HG03575 (cell line): ENCODE results near the gene HMGCLL1.

Source experiments
- ATAC-seq: cut with Tn5 transposase; IDR thresholded peaks from one replicate; pipeline ENCODE4 v1.9.1; 2021; ENCODE audit not compliant: unreplicated experiment, insufficient number of reproducible peaks, low FRiP score; ENCODE audit errors: extremely low read depth

The HMGCLL1 gene

DNA sequence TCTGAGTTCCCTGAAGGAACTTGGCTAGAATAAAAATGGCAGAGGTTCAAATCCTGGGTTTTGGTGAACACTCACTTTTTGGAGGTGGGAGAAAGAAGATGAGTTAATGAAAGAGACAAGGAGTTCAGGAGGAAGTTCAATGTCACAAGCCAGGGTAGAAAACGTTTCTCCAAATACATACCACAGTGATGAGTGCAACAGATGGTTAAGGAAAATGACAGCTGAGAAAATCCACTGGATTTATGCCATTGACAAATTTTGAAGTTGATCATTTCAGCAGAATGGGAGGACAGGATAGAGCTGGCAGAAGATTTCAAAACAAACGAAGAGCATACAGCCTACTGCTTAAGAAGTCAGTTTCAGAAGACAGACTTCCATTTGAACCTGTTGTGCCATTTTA is 129.0 kb downstream of the HMGCLL1 start:
- ATAC-seq, result no peak

DNA sequence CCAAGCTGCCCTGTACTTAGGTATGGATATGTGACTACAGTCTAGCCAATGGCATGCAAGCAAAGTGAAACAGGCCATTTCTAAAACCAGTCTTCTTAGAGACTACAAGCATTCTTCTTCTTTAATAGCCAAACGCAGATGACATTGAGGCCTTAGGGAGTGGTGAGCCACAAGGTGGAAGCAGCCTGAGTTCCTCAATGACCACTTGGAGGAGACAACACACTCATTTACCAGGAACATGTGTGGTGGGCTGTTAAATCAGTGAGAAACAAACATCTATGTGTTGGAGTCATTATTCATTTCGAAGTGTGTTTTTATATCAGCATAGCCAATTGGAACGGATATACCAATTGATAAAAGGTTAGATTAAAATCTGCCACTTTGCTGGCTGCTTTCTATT is 129.8 kb downstream of the HMGCLL1 start:
- ATAC-seq, result no peak

- no peak for ATAC-seq
Observed at GRCh38 chr6:55448451-55448850, 130.5 kb downstream of the HMGCLL1 start.

- ATAC-seq, result no peak
Observed at GRCh38 chr6:55447891-55448290, 131.1 kb downstream of the HMGCLL1 start.

- ATAC-seq, result no peak
Observed at GRCh38 chr6:55445648-55446204, 133.3 kb downstream of the HMGCLL1 start.

DNA sequence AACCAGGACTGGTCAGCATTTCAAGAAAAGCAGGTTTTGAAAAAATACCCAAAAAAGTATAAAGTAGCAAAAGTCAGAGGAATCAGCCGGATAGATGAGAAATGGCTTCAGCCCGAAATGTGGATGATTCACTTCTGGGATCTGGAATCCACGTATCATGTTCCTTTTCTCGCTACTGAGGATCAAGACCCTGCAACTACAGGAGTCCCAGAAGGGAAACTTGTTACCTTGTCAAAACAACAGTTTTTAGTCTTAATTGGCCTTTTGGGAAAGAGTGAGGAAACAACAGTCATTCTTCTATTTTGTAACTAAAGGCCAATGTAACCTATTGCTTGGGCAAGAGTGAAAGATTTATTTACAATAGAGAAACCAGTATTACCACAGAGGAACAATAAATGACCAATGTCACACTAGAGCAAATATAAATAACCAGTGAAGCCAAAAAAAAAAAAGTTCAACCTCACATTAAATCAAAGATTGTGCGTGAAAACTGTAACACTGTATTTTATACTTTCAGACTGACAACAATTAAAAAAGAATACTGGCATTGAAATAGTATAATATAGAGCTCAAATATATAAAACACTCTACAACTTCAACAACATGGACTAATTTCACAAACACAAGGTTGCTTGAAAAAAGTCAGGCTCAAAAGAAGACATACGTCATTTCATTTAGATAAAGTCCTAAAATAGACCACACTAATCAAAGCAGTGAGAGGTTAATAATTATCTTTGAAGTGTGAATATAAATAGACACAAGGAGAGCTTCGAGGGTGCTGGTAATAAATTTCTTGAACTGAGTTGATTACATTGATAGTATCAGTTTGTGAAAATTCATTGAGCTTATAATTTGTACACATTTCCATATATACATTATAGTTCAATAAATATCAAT is 135.5 kb downstream of the HMGCLL1 start:
- no peak for ATAC-seq

GRCh38 chr6:55438203-55438602 is 140.8 kb downstream of the HMGCLL1 start:
- no peak for ATAC-seq

DNA sequence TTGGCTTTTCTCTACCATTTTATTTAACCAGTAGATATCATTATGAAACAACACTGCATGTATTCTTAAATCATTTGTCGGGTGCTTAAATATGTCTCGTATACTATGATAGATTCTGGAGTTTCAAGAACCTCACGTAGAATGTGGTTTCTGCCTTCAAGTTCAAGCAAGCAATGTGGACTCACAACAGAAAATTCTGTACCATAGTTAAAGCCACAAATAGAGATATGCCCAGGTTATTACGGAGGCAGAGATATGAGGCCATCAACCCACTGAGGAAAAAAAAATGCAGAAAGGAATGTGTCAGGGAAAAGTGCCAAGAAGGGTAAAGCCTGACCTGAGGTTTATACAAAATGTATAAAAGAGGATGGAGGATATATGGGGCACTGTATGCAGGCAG is 141.9 kb downstream of the HMGCLL1 start:
- no peak for ATAC-seq

GRCh38 chr6:55433446-55434130 is 145.4 kb downstream of the HMGCLL1 start:
- no peak for ATAC-seq

DNA sequence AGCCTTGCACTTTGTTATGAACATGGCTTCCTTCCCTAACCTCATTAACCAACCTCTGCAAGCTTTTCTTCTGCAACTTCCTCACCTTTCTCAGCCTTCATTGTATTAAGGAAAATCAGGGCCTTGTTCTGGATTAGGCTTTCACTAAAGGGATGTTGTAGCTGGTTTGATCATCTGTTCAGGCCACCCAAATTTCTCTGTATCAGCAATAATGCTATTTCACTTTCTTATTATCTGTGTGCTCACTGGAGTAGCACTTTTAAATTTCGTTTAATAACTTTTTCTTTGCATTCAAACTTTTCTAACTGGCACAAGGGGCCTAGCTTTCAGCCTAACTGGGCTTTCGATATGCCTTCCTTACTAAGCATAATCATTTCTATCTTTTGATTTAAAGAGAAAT is 155.1 kb downstream of the HMGCLL1 start:
- no peak for ATAC-seq

- ATAC-seq, result no peak
Observed at GRCh38 chr6:55410674-55411073, 168.3 kb downstream of the HMGCLL1 start.

DNA sequence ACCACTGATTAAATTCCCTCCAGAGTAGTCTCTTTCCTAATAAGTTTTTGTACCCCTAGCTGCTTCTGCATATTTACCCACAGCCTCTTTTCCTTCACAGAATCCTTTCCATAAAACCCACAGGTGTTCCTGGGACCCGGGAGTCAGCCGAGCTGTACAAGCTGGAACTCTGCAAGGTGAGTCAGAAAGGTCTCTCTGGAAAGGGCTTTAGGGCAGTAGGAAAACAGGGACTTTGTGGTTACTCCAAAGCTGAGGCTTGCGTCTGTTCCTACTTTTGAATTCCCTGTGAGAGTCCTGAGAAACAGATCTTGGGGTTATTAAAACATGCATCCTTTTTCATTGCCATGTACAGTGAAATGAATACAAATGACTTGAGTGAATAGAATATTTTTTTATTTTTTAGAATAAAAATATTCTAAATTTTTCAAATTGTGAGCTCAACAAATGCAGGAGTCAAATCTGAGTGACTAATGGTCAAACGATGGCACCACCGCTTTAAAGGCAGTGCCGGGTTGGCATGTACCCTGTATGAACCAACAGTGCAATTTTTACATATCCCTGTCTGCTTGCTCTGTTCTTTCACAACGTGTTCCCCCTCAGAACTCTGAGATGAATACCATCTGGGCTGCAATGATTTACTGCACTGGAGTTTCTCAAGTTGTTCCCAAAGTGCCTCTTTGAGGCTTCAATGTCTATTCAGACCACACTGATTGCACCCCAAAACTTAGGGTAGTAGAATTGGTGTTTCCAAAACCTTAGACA is 173.3 kb downstream of the HMGCLL1 start:
- ATAC-seq, result no peak

- ATAC-seq, result no peak
Observed at GRCh38 chr6:55399351-55399750, 179.6 kb downstream of the HMGCLL1 start.

GRCh38 chr6:55397986-55398385 is 181.0 kb downstream of the HMGCLL1 start:
- no peak for ATAC-seq

DNA sequence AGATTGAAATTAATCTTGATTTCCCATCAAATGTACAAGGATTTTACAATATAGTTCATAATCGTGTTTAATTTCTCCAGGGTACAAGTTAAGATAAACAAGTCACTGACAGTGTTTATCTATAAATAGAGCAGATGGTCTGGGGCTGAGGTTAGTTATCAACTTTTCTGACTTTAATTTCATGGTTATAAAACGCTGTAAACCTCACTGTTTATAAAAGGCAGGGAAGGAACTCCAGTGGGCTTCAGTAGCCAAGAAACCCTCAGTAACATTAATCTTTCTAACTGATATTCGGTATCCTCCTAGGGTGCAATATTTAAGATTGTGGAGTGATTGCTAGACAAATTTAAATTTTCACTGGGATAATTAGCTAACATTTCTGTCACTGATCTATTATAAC is 183.1 kb downstream of the HMGCLL1 start:
- ATAC-seq, result no peak

- ATAC-seq, result no peak
Observed at GRCh38 chr6:55388211-55388610, 190.8 kb downstream of the HMGCLL1 start.
